ENCODE data around the gene RNASE11.

The RNASE11 gene

DNA sequence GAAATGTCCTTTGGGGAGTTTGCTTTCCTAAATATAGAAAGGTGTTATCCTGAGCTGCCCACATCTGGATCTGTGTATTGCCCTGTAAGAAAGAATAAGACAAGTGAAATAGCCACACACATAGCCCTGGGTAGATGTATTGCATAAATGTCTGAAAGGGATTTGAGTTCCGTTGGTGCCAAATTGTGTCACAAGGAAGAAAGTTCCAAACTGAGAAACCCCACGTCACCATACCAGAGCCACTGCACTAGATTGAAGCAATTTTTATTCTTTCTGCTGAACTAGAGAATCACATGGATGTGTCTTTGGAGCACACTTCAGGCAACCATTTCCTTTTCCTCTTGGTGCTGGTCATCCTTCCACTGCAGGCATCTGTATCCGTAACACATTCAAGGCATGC is 32.0 kb downstream of the RNASE11 start:
- no peak overlapping the region for H3K4me3 ChIP-seq (ENCODE audit: low read depth, low read length)
- H3K36me3 ChIP-seq (replicated peaks): no peaks in the 10 kb centered on the region
- no peaks in the 10 kb centered on the region for H3K27me3 ChIP-seq (replicated peaks)
- DNase-seq: no peak
- no peak overlapping the region for H3K27ac ChIP-seq
- TF ChIP-seq, protein P1, sequence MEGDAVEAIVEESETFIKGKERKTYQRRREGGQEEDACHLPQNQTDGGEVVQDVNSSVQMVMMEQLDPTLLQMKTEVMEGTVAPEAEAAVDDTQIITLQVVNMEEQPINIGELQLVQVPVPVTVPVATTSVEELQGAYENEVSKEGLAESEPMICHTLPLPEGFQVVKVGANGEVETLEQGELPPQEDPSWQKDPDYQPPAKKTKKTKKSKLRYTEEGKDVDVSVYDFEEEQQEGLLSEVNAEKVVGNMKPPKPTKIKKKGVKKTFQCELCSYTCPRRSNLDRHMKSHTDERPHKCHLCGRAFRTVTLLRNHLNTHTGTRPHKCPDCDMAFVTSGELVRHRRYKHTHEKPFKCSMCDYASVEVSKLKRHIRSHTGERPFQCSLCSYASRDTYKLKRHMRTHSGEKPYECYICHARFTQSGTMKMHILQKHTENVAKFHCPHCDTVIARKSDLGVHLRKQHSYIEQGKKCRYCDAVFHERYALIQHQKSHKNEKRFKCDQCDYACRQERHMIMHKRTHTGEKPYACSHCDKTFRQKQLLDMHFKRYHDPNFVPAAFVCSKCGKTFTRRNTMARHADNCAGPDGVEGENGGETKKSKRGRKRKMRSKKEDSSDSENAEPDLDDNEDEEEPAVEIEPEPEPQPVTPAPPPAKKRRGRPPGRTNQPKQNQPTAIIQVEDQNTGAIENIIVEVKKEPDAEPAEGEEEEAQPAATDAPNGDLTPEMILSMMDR (IDR thresholded peaks at IDR 0.05; ENCODE audit: low read depth, low read length, missing control alignments): no peak
- in situ Hi-C loops (cut with HindIII; ENCODE audit: low pct_ligation_motif_present, low sequenced_read_pairs): no loop called here

GRCh38 chr14:20553024-20553423 is 34.8 kb downstream of the RNASE11 start:
- H3K36me3 ChIP-seq (replicated peaks): no peaks in the 10 kb centered on the region
- DNase-seq: no peak
- no peak overlapping the region for H3K27ac ChIP-seq
- in situ Hi-C loops (cut with HindIII; ENCODE audit: low pct_ligation_motif_present, low sequenced_read_pairs): no loop called here
- TF ChIP-seq, protein P1 (IDR thresholded peaks at IDR 0.05; ENCODE audit: low read depth, low read length, missing control alignments): no peak
- H3K4me3 ChIP-seq (ENCODE audit: low read depth, low read length): no peak overlapping the region
- no peaks in the 10 kb centered on the region for H3K27me3 ChIP-seq (replicated peaks)

GRCh38 chr14:20551606-20552005 is 36.2 kb downstream of the RNASE11 start:
- DNase-seq: no peak
- H3K27ac ChIP-seq: no peak overlapping the region
- no peak overlapping the region for H3K4me3 ChIP-seq (ENCODE audit: low read depth, low read length)
- H3K36me3 ChIP-seq (replicated peaks): no peaks in the 10 kb centered on the region
- no peaks in the 10 kb centered on the region for H3K27me3 ChIP-seq (replicated peaks)
- TF ChIP-seq, protein P1 (IDR thresholded peaks at IDR 0.05; ENCODE audit: low read depth, low read length, missing control alignments): no peak
- in situ Hi-C loops (cut with HindIII; ENCODE audit: low pct_ligation_motif_present, low sequenced_read_pairs): no loop called here

DNA sequence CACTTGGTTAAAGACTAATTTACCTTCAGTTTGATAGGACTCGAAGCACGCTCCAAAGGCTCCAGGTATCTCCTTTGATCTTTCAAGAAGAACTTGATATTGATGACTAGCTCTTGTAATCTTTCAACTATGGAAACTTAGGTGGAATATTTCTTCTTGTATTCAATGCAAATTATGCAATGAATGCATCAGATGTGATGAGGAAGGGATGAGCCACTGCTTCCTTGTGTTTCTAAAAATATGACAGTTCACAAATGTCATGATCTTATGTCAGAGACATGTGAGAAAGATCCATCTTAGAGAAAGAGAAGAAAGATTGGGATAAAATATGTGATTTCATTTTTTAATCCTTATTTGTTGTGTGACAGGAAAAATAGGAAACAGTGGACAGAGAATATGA is 36.9 kb downstream of the RNASE11 start:
- H3K27me3 ChIP-seq (replicated peaks): no peaks in the 10 kb centered on the region
- TF ChIP-seq, protein P1 (IDR thresholded peaks at IDR 0.05; ENCODE audit: low read depth, low read length, missing control alignments): no peak
- in situ Hi-C loops (cut with HindIII; ENCODE audit: low pct_ligation_motif_present, low sequenced_read_pairs): no loop called here
- H3K4me3 ChIP-seq (ENCODE audit: low read depth, low read length): no peak overlapping the region
- H3K36me3 ChIP-seq (replicated peaks): no peaks in the 10 kb centered on the region
- no peak for DNase-seq
- no peak overlapping the region for H3K27ac ChIP-seq

- in situ Hi-C loops (cut with HindIII; ENCODE audit: low pct_ligation_motif_present, low sequenced_read_pairs): no loop called here
- no peak overlapping the region for H3K4me3 ChIP-seq (ENCODE audit: low read depth, low read length)
- DNase-seq: no peak
- H3K36me3 ChIP-seq (replicated peaks): no peaks in the 10 kb centered on the region
- TF ChIP-seq, protein P1 (IDR thresholded peaks at IDR 0.05; ENCODE audit: low read depth, low read length, missing control alignments): no peak
- no peak overlapping the region for H3K27ac ChIP-seq
- H3K27me3 ChIP-seq (replicated peaks): no peaks in the 10 kb centered on the region
Observed at GRCh38 chr14:20548414-20549158, 39.2 kb downstream of the RNASE11 start.

DNA sequence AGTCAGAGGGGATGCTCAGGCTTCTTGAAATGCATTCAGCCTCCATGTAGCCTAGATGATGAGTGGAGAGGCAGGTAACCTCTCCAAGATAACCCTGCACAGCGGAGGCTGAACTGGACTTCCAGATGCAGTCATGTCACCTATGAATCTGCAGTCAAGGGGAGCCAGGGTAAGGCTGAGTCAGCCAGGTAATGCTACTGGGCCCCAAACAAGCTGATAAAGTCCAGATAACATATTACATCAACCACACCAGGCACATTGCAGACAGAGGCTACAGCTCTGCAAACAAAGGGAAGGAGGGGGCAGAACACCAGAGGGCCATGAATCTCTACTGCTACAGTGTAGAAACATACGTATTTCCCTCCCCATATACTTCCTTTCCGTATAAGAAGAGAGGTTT is 40.9 kb downstream of the RNASE11 start:
- Histone ChIP-seq H3K36me3 (replicated peaks) (no peaks in the 10 kb centered on the region), H3K27me3 (replicated peaks) (no peaks in the 10 kb centered on the region), H3K27ac (no peak overlapping the region), H3K4me3 (ENCODE audit: low read depth, low read length) (no peak overlapping the region)
- DNase-seq: no peak
- TF ChIP-seq, protein P1 (IDR thresholded peaks at IDR 0.05; ENCODE audit: low read depth, low read length, missing control alignments): no peak
- in situ Hi-C loops (cut with HindIII; ENCODE audit: low pct_ligation_motif_present, low sequenced_read_pairs): no loop called here

Measured in brain microvascular endothelial cell (primary cell).